ENCODE results near the gene GIMD1.
"Not testable (repeated sequence)": the region's sequence is repeated elsewhere in the genome, so short reads cannot be mapped to it uniquely, and the experiment has no call there.

The GIMD1 gene

DNA sequence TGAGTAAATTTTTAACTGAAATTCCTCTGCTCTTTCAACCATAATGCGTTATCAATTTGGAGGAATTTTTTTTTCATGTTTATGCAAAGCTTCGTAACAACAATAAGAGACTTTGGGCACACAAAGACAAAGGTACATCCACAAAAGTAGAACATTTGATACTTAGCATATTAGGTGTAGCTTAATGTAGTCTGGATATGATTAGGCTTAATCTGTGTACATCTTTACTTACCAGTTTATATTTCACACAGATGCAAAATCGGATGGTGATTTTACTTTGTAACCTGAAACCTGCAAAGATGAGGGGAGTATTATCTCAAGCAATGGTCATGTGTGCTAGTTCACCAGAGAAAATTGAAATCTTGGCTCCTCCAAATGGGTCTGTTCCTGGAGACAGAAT lies 32.0 kb downstream of the GIMD1 start:
- Mint-ChIP-seq H3K27me3 (ENCODE audit: low read depth) (no peaks in the 10 kb centered on the region), H3K27ac (peak overlapping the region in 1 of 3 experiments; percentile 52), H3K4me1 (no peaks in the 10 kb centered on the region), H3K36me3 (ENCODE audit: low read depth) (peaks cover 86% of the 10 kb centered on the region), H3K4me3 (no peak overlapping the region), H3K9me3 (peaks cover 29% of the 10 kb centered on the region)
- TF ChIP-seq, protein P1, sequence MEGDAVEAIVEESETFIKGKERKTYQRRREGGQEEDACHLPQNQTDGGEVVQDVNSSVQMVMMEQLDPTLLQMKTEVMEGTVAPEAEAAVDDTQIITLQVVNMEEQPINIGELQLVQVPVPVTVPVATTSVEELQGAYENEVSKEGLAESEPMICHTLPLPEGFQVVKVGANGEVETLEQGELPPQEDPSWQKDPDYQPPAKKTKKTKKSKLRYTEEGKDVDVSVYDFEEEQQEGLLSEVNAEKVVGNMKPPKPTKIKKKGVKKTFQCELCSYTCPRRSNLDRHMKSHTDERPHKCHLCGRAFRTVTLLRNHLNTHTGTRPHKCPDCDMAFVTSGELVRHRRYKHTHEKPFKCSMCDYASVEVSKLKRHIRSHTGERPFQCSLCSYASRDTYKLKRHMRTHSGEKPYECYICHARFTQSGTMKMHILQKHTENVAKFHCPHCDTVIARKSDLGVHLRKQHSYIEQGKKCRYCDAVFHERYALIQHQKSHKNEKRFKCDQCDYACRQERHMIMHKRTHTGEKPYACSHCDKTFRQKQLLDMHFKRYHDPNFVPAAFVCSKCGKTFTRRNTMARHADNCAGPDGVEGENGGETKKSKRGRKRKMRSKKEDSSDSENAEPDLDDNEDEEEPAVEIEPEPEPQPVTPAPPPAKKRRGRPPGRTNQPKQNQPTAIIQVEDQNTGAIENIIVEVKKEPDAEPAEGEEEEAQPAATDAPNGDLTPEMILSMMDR (IDR thresholded peaks at IDR 0.05; ENCODE audit: unreplicated experiment in 3 of 3): no peak

DNA sequence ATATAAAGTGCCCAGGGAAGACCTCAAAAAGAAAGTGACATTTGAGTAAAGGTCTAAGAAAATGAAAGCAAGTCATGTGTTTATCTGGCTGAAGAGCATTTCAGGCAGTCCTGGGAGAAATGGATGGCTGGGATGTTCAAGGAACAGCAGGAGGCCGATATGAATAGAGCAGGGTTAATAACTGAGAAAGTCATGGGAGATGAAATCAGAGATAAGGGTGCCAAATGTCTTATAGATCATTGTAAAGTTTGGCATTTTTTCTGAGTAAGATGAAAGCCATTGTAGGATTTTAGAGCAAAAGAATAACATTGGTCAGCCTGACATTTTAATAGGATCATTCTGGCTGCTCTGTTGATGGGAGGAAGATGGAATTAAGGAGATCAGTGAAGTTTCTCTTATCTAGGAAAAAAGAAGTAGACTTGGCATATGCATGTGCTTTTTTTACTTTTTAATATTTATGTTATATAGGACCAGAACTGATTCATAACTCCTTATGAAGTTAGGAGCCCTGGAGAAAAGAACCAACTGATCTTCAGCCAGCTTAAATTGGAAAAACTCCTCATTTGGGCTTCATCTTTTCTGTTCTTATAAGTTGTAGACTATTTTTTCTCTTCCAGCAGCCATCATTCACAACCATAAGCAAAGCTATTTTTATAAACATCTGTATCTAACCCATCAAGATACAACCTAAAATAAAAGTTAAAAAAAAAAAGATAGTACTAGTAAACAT lies 33.7 kb downstream of the GIMD1 start:
- Mint-ChIP-seq H3K4me1 (no peaks in the 10 kb centered on the region), H3K27me3 (ENCODE audit: low read depth) (no peaks in the 10 kb centered on the region), H3K36me3 (ENCODE audit: low read depth) (peaks cover 80% of the 10 kb centered on the region), H3K4me3 (no peak overlapping the region), H3K9me3 (peaks cover 17% of the 10 kb centered on the region), H3K27ac (peak overlapping the region; percentile 31 to 76 (median 61))
- TF ChIP-seq, protein P1 (IDR thresholded peaks at IDR 0.05; ENCODE audit: unreplicated experiment in 3 of 3): no peak

DNA sequence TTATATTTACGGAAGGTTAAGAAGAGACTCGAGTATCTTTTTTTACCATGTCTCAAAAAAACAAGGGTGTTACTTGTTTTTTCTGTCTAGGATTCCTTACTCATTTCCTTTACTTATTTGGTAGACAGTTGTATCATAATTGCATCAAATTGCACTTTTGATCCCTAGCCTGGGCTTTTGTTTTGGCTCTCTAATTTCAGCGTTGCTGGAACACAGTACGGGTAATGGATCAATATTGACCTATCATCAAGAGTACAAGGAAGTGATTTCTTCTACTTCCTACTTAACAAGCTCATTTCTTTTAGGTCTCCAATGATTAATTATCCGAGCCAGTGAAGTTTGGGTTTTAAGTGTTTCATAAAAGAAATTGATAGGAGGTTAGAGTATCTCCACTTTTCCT lies 35.4 kb downstream of the GIMD1 start:
- Mint-ChIP-seq H3K4me3 (no peak overlapping the region), H3K36me3 (ENCODE audit: low read depth) (peaks cover 75% of the 10 kb centered on the region), H3K9me3 (peaks cover 9% of the 10 kb centered on the region), H3K4me1 (no peaks in the 10 kb centered on the region), H3K27ac (no peak overlapping the region), H3K27me3 (ENCODE audit: low read depth) (no peaks in the 10 kb centered on the region)
- TF ChIP-seq, protein P1 (IDR thresholded peaks at IDR 0.05; ENCODE audit: unreplicated experiment in 3 of 3): no peak

DNA sequence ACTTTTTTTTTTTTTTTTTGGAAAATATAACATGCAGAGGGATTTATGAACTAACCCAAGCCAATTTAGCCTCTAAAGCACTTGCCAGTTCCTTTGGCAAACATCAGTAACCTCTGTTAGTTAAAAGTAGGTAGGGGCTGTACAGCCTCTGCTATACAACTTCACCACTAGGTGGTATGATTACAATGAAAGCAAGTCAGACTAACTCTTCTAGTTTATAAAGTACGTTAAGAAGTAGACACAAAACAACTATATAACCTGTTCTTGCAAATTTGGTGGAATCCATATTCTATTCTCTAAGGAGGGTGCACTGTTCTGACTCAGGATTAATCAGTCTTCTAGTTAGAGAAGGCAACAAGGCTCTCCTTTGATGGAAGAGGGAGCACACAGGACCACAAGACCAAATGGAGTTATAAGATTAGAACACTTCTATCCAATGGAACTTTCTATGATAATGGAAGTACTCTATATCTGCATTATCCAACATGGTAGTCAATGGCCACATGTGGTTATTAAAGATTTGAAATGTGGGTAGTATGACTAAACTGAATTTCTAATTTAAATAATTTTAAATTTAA lies 39.4 kb downstream of the GIMD1 start:
- peak overlapping the region in 1 of 3 experiments; percentile 64 for H3K27ac Mint-ChIP-seq
- peaks cover 56% of the 10 kb centered on the region for H3K36me3 Mint-ChIP-seq (ENCODE audit: low read depth)
- H3K4me3 Mint-ChIP-seq: no peak overlapping the region
- no peaks in the 10 kb centered on the region for H3K4me1 Mint-ChIP-seq
- H3K27me3 Mint-ChIP-seq (ENCODE audit: low read depth): no peaks in the 10 kb centered on the region
- H3K9me3 Mint-ChIP-seq: no peaks in the 10 kb centered on the region
- TF ChIP-seq, protein P1 (IDR thresholded peaks at IDR 0.05; ENCODE audit: unreplicated experiment in 3 of 3): peak; percentile 67 to 74 (median 72)

DNA sequence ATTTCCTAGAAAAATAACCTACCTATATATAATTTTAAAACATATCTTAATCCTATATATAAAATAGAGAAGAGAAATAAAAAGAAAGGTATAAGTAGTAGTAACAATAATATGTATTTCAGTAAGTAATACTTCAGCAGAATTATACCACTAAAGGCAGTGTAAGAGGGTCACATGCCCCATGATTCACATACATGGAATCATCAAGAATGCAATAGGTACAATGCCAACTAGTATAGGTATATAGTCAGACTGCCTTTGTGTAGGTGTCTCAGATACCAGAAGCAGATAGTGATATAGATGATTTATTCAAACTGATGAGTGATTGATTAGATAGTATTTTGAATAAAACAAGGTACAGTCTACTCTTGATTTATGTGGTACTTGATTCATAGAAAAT lies 42.8 kb downstream of the GIMD1 start:
- no peaks in the 10 kb centered on the region for H3K4me1 Mint-ChIP-seq
- peaks cover 39% of the 10 kb centered on the region for H3K36me3 Mint-ChIP-seq (ENCODE audit: low read depth)
- no peak overlapping the region for H3K4me3 Mint-ChIP-seq
- TF ChIP-seq, protein P1 (IDR thresholded peaks at IDR 0.05; ENCODE audit: unreplicated experiment in 3 of 3): no peak
- no peak overlapping the region for H3K27ac Mint-ChIP-seq
- no peaks in the 10 kb centered on the region for H3K9me3 Mint-ChIP-seq
- no peaks in the 10 kb centered on the region for H3K27me3 Mint-ChIP-seq (ENCODE audit: low read depth)

DNA sequence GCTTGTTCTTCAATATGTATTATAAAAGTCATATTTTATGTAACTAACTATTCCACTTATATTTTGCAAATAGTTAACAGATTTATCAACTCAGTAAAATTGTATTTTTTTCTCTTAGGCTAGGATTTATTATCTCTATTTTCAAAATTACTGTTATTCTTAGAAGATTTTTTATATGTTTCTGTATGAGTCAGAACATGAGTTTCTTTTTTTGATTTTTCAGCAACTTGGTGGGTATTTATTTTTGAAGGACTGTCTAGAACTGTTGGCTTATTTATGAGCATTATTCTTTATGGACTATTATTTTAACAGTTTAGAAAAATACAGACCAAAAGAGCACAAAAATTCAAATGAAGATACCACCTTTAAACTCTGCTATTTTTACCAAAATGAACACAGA lies 45.5 kb downstream of the GIMD1 start:
- TF ChIP-seq, protein P1 (IDR thresholded peaks at IDR 0.05; ENCODE audit: unreplicated experiment in 3 of 3): no peak
- Mint-ChIP-seq H3K27me3 (ENCODE audit: low read depth) (no peaks in the 10 kb centered on the region), H3K9me3 (no peaks in the 10 kb centered on the region), H3K36me3 (ENCODE audit: low read depth) (peaks cover 33% of the 10 kb centered on the region), H3K27ac (no peak overlapping the region), H3K4me1 (no peaks in the 10 kb centered on the region), H3K4me3 (no peak overlapping the region)

DNA sequence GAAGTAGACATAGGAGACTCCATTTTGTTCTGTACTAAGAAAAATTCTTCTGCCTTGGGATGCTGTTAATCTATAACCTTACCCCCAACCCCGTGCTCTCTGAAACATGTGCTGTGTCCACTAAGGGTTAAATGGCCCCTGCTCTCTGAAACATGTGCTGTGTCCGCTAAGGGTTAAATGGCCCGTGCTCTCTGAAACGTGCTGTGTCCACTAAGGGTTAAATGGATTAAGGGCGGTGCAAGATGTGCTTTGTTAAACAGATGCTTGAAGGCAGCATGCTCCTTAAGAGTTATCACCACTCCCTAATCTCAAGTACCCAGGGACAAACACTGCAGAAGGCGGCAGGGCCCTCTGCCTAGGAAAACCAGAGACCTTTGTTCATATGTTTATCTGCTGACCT lies 46.8 kb downstream of the GIMD1 start:
- not testable (repeated sequence) for H3K4me1 Mint-ChIP-seq; H3K27me3 Mint-ChIP-seq (ENCODE audit: low read depth); H3K9me3 Mint-ChIP-seq
- Mint-ChIP-seq H3K4me3 (peak overlapping the region; percentile 35 to 64 (median 52)), H3K27ac (peak overlapping the region; percentile 27 to 86 (median 83)), H3K36me3 (ENCODE audit: low read depth) (peaks cover 22% of the 10 kb centered on the region)

DNA sequence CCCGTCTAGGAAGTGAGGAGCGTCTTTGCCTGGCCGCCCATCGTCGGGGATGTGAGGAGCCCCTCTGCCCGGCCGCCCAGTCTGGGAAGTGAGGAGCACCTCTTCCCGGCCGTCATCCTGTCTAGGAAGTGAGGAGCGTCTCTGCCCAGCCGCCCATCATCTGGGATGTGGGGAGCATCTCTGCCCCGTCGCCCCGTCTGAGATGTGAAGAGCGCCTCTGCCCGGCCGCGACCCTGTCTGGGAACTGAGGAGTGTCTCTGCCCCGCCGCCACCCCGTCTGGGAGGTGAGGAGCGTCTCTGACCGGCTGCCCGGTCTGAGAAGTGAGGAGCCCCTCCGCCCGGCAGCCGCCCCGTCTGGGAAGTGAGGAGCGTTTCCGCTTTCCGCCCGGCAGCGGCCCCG lies 47.4 kb downstream of the GIMD1 start:
- peaks cover 22% of the 10 kb centered on the region for H3K36me3 Mint-ChIP-seq (ENCODE audit: low read depth)
- not testable (repeated sequence) for H3K4me1 Mint-ChIP-seq; H3K27ac Mint-ChIP-seq; H3K27me3 Mint-ChIP-seq (ENCODE audit: low read depth); H3K9me3 Mint-ChIP-seq; H3K4me3 Mint-ChIP-seq

Measured in nephron (organoid).